Heart left ventricle (tissue), 16 donors: ENCODE data around the gene LIME1. TPM values are rescaled to one million over a fixed set of nuclear protein-coding genes. Genes with fewer than 3 reads are reported as not detected.

ENCODE experiments used
- ATAC-seq, 4 donors: fragments of 200-7000 bp; cut with Tn5 transposase; one replicate each; pipeline ENCODE4 v1.9.1; 2020 to 2022; ENCODE audit warnings: moderate library complexity in 4 of 4, mild to moderate bottlenecking in 3 of 4, moderate number of reproducible peaks in 1 of 4
- DNase-seq, 5 donors: peaks; one replicate each; pipeline ENCODE4 v3.0.0-alpha.2; 2020
- H3K27ac ChIP-seq, 12 donors: fragments of 200-600 bp; sonication (generic) in 4 of 12; one replicate each; pipeline versions ENCODE4 v1.5.0 to v1.8.0; 2016 to 2022; ENCODE audit warnings: mild to moderate bottlenecking in 2 of 12
- H3K27me3 ChIP-seq, 9 donors: fragments of 200-600 bp; sonication (generic) in 2 of 9; one replicate each; pipeline versions ENCODE4 v1.5.1 to v1.8.0; 2016 to 2022; ENCODE audit warnings: mild to moderate bottlenecking in 3 of 9
- H3K36me3 ChIP-seq, 9 donors: fragments of 200-600 bp; sonication (generic) in 2 of 9; one replicate each; pipeline versions ENCODE4 v1.5.0 to v1.8.0; 2018 to 2022; ENCODE audit warnings: mild to moderate bottlenecking in 2 of 9
- H3K4me1 ChIP-seq, 12 donors: fragments of 200-600 bp; sonication (generic) in 4 of 12; one replicate each; pipeline versions ENCODE4 v1.5.0 to v1.8.0; 2016 to 2022; ENCODE audit warnings: mild to moderate bottlenecking in 3 of 12
- H3K4me3 ChIP-seq, 12 donors: fragments of 200-600 bp; sonication (generic) in 4 of 12; one replicate each; pipeline versions ENCODE4 v1.5.0 to v1.8.0; 2017 to 2022; ENCODE audit warnings: mild to moderate bottlenecking in 9 of 12, moderate library complexity in 4 of 12
- H3K9me3 ChIP-seq, 12 donors: fragments of 200-600 bp; sonication (generic) in 4 of 12; one replicate each; pipeline versions ENCODE4 v1.5.0 to v1.8.0; 2016 to 2022; ENCODE audit warnings: mild to moderate bottlenecking in 1 of 12
- POLR2A ChIP-seq, 2 donors: fragments of 450-650 bp; IDR thresholded peaks; one replicate each; pipeline ENCODE4 v1.6.1; 2017; ENCODE audit warnings: antibody characterized with exemption in 2 of 2, mild to moderate bottlenecking in 2 of 2, moderate library complexity in 2 of 2
- WGBS, 4 donors: extraction: QIAGEN DNeasy Blood & Tissue Kit in 2 of 4; methylation state at CpG; one replicate each; pipeline versions ENCODE4 v1.1.5 to v1.1.7; 2013 to 2018; 5-methylcytosine and 5-hydroxymethylcytosine counted together
- intact Hi-C, 10 donors: fragments of 100-400 bp; cut with DNase I; formaldehyde crosslinking; loops; one replicate each; pipeline versions ENCODE4 v1.11.1 to v1.14.2; 2022
- polyA plus RNA-seq, 2 donors: library from polyadenylated mRNA; stranded (reverse); fragments of 200-250 nt; gene quantifications; one replicate each; pipeline ENCODE4 v1.2.3, GENCODE V29; 2013
- total RNA-seq, 9 donors: library from RNA; depleted of rRNA in 2 of 9; stranded (reverse); fragments of >200 nt in 2 of 9; fragmentation: NEBNext Ultra II Directional in 3 of 9; extraction: Animal tissue kit (Norgen Biotek cat#: 25700) in 3 of 9; gene quantifications; one replicate each; pipeline versions ENCODE4 v1.1.0 to v1.2.4, GENCODE V29; 2016 to 2023
- TF ChIP-seq, protein P1 (sequence below), 12 donors: fragments of 200-600 bp; sonication (generic) in 4 of 12; IDR thresholded peaks; one replicate each; pipeline versions ENCODE4 v1.5.0 to v1.8.0; 2018 to 2022; ENCODE audit warnings: antibody characterized with exemption in 12 of 12, mild to moderate bottlenecking in 5 of 12
- donor health status: ischemic (EF 13 %, LVEDD 7.1; RV severe dilation, severe dysfunction).
- donor health status: healthy with polysubstance abuse.
- donor health status: DM: no; HTN: yes; CAD: no.
- donor health status: DM: no; HTN: no; CAD: no.
- donor health status: ischemic (EF 25% LVEDD 6.9; RV normal size, moderate dysfunction).
- donor health status: ischemic (EF 25% LVEDD 5.7; RV mildly dilated, moderate dysfunction).
- donor health status: healthy.
- donor health status: DM: yes; HTN: yes; CAD: no.
- donor health status: ischemic (EF 35%, LVEDD 5.7; RV mildly dilated, moderate dysfunction).
- donor health status: nonischemic (EF 11% LVEDD 7.7; RV severe dilation, severe dysfunction).
- donor health status: DM: yes; HTN: yes; CAD: no.
- donor health status: PGD.
- donor health status: ischemic (EF 29% LVEDD 5.4; RV normal size, mild dysfunction).
- donor health status: nonischemic (EF 23%, LVEDD 6.1; RV moderate dilation, normal function).

The LIME1 gene
- total and polyA plus RNA-seq, 11 donors: 0.95 to 7.1 (median 3.4) TPM

DNA sequence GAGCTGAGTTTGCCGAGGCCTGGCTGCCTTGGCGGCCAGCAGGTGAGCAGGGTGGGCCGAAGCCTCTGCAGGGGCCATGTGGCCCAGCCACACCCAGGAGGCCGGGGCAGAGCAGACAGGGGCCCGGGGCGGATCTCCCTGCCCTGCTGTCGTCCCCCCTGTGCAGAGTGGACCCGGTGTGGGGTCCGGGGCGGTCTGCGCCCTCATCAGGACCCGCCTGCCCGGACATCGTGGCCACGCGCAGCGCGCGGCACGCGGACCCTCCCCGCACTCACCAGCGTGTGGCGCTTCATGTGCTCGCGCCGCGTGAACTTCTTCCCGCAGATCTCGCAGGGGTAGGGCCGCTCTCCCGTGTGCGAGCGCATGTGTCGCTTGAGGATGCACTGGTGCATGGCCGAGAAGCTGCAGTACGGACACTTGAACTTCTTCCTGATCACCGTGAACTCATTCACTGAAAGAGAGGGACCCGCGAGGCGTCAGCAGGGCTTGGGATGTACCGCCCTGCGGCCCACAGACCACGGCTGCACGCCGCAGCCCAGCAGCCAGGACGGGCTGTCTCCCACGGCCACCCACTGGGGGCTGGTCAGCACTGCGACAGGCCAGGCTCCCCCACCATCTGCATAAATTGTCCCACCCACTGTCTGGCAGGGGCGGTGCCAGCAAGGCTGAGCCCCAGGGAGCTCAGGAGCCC, 16.1 kb downstream of the LIME1 start:
- 93 to 97% (median 95%) methylated on average over 20 to 50 of the region's 50 CpGs for WGBS, 4 donors
- ATAC-seq: peak in 1 of 4 donors; percentile 6
- peaks cover 0 to 11% (median 0%) of the 10 kb centered on the region in 12 donors for H3K4me1 ChIP-seq

DNA sequence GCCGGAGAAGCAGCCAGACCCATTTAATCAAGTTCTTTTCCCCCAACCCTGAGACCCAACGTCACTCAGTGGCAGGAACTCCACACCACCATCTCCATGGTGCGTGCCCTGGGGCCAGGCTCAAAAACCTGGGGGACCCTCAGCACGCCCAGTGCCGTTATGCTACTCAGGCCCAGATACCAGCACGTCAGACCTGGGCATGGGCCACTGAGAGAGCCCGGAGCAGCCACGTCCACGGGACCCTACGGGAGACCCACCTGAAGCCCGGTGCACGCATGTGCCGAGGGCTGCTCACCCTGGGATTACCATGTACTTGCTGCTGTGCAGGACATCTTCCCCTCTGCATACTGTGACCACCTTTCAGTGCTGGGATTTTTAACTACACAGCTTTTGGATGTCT, 16.9 kb downstream of the LIME1 start:
- no peak overlapping the region for H3K27ac ChIP-seq
- DNase-seq (peak in 2 of 5 donors; percentile 17 to 47), ATAC-seq (no peak)
- TF ChIP-seq, protein P1, sequence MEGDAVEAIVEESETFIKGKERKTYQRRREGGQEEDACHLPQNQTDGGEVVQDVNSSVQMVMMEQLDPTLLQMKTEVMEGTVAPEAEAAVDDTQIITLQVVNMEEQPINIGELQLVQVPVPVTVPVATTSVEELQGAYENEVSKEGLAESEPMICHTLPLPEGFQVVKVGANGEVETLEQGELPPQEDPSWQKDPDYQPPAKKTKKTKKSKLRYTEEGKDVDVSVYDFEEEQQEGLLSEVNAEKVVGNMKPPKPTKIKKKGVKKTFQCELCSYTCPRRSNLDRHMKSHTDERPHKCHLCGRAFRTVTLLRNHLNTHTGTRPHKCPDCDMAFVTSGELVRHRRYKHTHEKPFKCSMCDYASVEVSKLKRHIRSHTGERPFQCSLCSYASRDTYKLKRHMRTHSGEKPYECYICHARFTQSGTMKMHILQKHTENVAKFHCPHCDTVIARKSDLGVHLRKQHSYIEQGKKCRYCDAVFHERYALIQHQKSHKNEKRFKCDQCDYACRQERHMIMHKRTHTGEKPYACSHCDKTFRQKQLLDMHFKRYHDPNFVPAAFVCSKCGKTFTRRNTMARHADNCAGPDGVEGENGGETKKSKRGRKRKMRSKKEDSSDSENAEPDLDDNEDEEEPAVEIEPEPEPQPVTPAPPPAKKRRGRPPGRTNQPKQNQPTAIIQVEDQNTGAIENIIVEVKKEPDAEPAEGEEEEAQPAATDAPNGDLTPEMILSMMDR (IDR thresholded peaks at IDR 0.05): no peak
- TF ChIP-seq POLR2A (IDR thresholded peaks at IDR 0.05): no peak
- peaks cover 0 to 6% (median 0%) of the 10 kb centered on the region in 12 donors for H3K4me1 ChIP-seq
- 87 to 94% (median 92%) methylated on average over 10 to 13 of the region's 13 CpGs for WGBS, 4 donors
- intact Hi-C loops: loop anchor here in 1 of 10 donors (2.0 kb wide), 1 partner anchor 15 kb away; no protein-coding TSS in a partner anchor
- H3K4me3 ChIP-seq: no peak overlapping the region
- H3K27me3 ChIP-seq: no peaks in the 10 kb centered on the region
- peaks cover 0 to 38% (median 24%) of the 10 kb centered on the region in 9 donors for H3K36me3 ChIP-seq
- H3K9me3 ChIP-seq: no peaks in the 10 kb centered on the region

More for the DNA sequence above, 16.1 kb downstream of the LIME1 start:
- H3K9me3 ChIP-seq: no peaks in the 10 kb centered on the region
- H3K36me3 ChIP-seq: peaks cover 0 to 42% (median 24%) of the 10 kb centered on the region in 9 donors
- no peak for TF ChIP-seq POLR2A (IDR thresholded peaks at IDR 0.05)
- TF ChIP-seq, protein P1 (IDR thresholded peaks at IDR 0.05): no peak
- H3K27me3 ChIP-seq: no peaks in the 10 kb centered on the region
- no peak overlapping the region for H3K27ac ChIP-seq
- H3K4me3 ChIP-seq: no peak overlapping the region
- DNase-seq: peak in 2 of 5 donors; percentile 20 to 57
- intact Hi-C loops: loop anchor here in 1 of 10 donors (2.0 kb wide), 1 partner anchor 16 kb away; no protein-coding TSS in a partner anchor

DNA sequence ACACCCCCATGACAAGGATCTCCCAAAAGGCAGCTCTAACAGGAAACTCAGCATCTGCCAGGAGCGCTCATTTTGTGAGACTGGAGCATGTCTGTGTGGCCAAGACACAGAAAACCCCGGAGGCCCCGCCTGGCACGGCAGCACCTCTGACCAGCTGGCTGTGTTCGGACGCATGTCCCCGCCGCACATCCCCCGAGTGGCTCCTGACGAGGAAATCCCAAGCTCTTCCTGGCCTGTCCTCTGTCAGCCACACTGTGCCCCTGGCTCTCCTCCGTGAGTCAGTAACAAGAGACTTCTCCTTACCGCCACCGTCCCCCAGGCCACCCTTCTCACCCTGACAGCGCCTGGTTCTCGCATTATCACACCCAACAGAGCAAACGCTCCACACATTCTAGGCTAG, 17.5 kb downstream of the LIME1 start:
- Histone ChIP-seq H3K9me3 (no peaks in the 10 kb centered on the region), H3K27ac (no peak overlapping the region), H3K4me3 (no peak overlapping the region), H3K36me3 (peaks cover 0 to 35% (median 22%) of the 10 kb centered on the region in 9 donors), H3K27me3 (no peaks in the 10 kb centered on the region), H3K4me1 (peaks cover 0 to 6% (median 0%) of the 10 kb centered on the region in 12 donors)
- TF ChIP-seq POLR2A (IDR thresholded peaks at IDR 0.05): no peak
- TF ChIP-seq, protein P1 (IDR thresholded peaks at IDR 0.05): no peak
- ATAC-seq (peak in 3 of 4 donors; percentile 19 to 52 (median 43)), DNase-seq (peak in 2 of 5 donors; percentile 15 to 55)
- WGBS, 4 donors: 63 to 69% (median 66%) methylated on average over 15 to 16 of the region's 16 CpGs
- intact Hi-C loops: no loop called here

DNA sequence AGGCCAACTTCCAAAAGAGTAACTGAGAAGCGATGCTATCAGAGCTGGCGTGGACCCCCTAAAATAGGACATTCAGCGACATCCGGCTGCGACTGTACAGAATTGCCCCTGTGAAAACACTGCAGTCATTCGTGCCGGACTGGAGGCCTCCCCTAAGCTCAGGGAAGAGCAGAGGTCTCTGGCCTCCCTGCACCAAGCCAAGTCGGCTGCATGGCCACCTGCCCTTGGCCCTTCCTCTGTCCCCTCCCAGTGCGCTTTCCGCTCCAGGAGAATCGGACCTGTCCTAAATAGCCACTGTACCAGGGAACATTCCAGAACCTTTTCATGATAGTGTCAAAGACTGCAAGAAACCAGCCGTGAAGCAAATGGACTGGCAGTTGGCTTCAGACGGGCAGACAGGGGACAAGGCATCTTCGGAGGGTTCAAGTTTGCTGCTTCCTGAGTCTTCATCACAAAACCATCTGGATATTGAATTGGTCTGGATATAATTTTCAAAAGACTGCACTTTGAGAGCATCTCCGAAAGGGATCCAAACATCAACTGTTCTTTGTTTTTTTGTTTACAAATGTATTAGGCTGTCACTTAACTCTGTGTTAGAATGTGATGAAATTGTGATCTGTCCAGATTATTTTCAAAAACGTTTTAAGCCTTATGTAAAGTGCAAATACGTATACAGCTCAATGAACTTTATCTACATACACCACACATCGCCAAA, 19.6 kb downstream of the LIME1 start:
- TF ChIP-seq, protein P1 (IDR thresholded peaks at IDR 0.05): no peak
- no peak for TF ChIP-seq POLR2A (IDR thresholded peaks at IDR 0.05)
- intact Hi-C loops: no loop called here
- H3K9me3 ChIP-seq: no peaks in the 10 kb centered on the region
- H3K4me3 ChIP-seq: no peak overlapping the region
- H3K27ac ChIP-seq: no peak overlapping the region
- H3K36me3 ChIP-seq: peaks cover 0 to 35% (median 8%) of the 10 kb centered on the region in 9 donors
- DNase-seq (peak in 1 of 5 donors; percentile 25), ATAC-seq (no peak)
- H3K4me1 ChIP-seq: peaks cover 0 to 6% (median 0%) of the 10 kb centered on the region in 12 donors
- WGBS, 4 donors: 76 to 82% (median 79%) methylated on average over 18 of the region's 18 CpGs
- no peaks in the 10 kb centered on the region for H3K27me3 ChIP-seq
